Right forelimb (tissue), 1 donor: Measurements from ENCODE around the gene ASCC3.
"Not testable (repeated sequence)": the region's sequence is repeated elsewhere in the genome, so short reads cannot be mapped to it uniquely, and the experiment has no call there.

ENCODE experiments used
- DNase-seq: peaks from one replicate; pipeline ENCODE4 v3.0.0-alpha.2; 2018

Gene ASCC3

GRCh38 chr6:100880853-100881706, at the start of gene ASCC3:
Gene ASCC3, minus strand, starts transcription at chr6:100881329. Its CDS starts 13,332 bp downstream, at chr6:100867997.
- DNase-seq: peak; percentile 97

- DNase-seq: no peak
Measured at GRCh38 chr6:100925749-100926148, 44.6 kb upstream of the ASCC3 start.

GRCh38 chr6:100924534-100925227, 43.6 kb upstream of the ASCC3 start:
- DNase-seq: no peak

- no peak for DNase-seq
Measured at GRCh38 chr6:100923481-100924165, 42.5 kb upstream of the ASCC3 start.

GRCh38 chr6:100920028-100920605, 39.0 kb upstream of the ASCC3 start:
- DNase-seq: no peak

- no peak for DNase-seq
Measured at GRCh38 chr6:100918152-100918551, 37.0 kb upstream of the ASCC3 start.

- no peak for DNase-seq
Measured at GRCh38 chr6:100915876-100916275, 34.7 kb upstream of the ASCC3 start.

- DNase-seq: no peak
Measured at GRCh38 chr6:100913400-100914276, 32.5 kb upstream of the ASCC3 start.

- DNase-seq: no peak
Measured at GRCh38 chr6:100906325-100906724, 25.2 kb upstream of the ASCC3 start.

- DNase-seq: no peak
Measured at GRCh38 chr6:100905067-100905466, 23.9 kb upstream of the ASCC3 start.

- DNase-seq: no peak
Measured at GRCh38 chr6:100904316-100904715, 23.2 kb upstream of the ASCC3 start.

GRCh38 chr6:100901582-100901981, 20.5 kb upstream of the ASCC3 start:
- DNase-seq: no peak

- DNase-seq: no peak
Measured at GRCh38 chr6:100899202-100899601, 18.1 kb upstream of the ASCC3 start.

- no peak for DNase-seq
Measured at GRCh38 chr6:100897671-100898070, 16.5 kb upstream of the ASCC3 start.

- DNase-seq: no peak
Measured at GRCh38 chr6:100893743-100894142, 12.6 kb upstream of the ASCC3 start.

GRCh38 chr6:100892693-100893092, 11.6 kb upstream of the ASCC3 start:
- peak; percentile 55 for DNase-seq

- no peak for DNase-seq
Measured at GRCh38 chr6:100892116-100892515, 11.0 kb upstream of the ASCC3 start.

- no peak for DNase-seq
Measured at GRCh38 chr6:100891079-100891478, 9.9 kb upstream of the ASCC3 start.

- DNase-seq: not testable (repeated sequence)
Measured at GRCh38 chr6:100890646-100891045, 9.5 kb upstream of the ASCC3 start.

- DNase-seq: no peak
Measured at GRCh38 chr6:100889351-100889750, 8.2 kb upstream of the ASCC3 start.

- DNase-seq: no peak
Measured at GRCh38 chr6:100886076-100886475, 4.9 kb upstream of the ASCC3 start.

GRCh38 chr6:100883347-100883746, 2.2 kb upstream of the ASCC3 start:
- DNase-seq: no peak
